Adipocyte (in vitro differentiated cells): ENCODE measurements around the gene MSH2.

ENCODE experiments used
- DNase-seq: peaks from one replicate; pipeline ENCODE4 v3.0.0-alpha.2; 2015; ENCODE audit warnings: low read depth
- H3K27me3 ChIP-seq: replicated peaks from 2 replicates; pipeline ENCODE4 v1.7.0; 2013; ENCODE audit warnings: mild to moderate bottlenecking, low read length, moderate library complexity; ENCODE audit not compliant: control insufficient read depth, insufficient read depth
- H3K36me3 ChIP-seq: 2 replicates; pipeline ENCODE4 v1.7.0; 2013; ENCODE audit warnings: low read length, mild to moderate bottlenecking, moderate library complexity; ENCODE audit not compliant: control insufficient read depth, insufficient read depth, severe bottlenecking
- H3K4me1 ChIP-seq: 2 replicates; pipeline ENCODE4 v1.7.0; 2013; ENCODE audit warnings: mild to moderate bottlenecking, low read length, moderate library complexity; ENCODE audit not compliant: control insufficient read depth, insufficient read depth
- H3K4me3 ChIP-seq: 2 replicates; pipeline ENCODE4 v1.7.0; 2013; ENCODE audit warnings: mild to moderate bottlenecking, low read length, moderate library complexity
- H3K9ac ChIP-seq: 2 replicates; pipeline ENCODE4 v1.7.0; 2013; ENCODE audit warnings: mild to moderate bottlenecking, low read length, moderate library complexity
- H3K9me3 ChIP-seq: 2 replicates; pipeline ENCODE4 v1.7.0; 2013; ENCODE audit warnings: mild to moderate bottlenecking, low read length, moderate library complexity; ENCODE audit not compliant: control insufficient read depth

The MSH2 gene

DNA sequence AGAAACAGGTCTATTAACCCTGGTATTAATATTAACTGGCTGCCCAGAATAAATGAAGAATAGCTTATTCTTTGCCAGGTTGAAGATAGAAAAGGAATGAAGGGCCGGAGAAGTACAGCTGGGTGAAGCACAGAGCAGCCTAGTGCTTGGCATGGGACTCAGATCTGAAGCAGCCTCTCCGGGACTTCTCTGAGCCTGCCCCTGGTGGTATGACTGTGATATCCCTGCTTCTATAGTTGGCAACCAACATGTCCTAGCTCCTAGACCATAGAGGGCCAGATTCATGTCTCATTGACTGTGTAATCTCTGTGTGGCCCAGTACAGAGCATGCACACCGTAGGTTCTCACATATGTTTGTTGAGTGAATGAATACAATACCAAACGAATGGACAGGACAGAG is 107.8 kb downstream of the MSH2 start:
- Histone ChIP-seq H3K9me3 (peaks cover 13% of the 10 kb centered on the region), H3K36me3 (no peaks in the 10 kb centered on the region), H3K27me3 (peaks cover 32% of the 10 kb centered on the region), H3K9ac (no peak overlapping the region), H3K4me1 (no peaks in the 10 kb centered on the region), H3K4me3 (no peak overlapping the region)
- DNase-seq, result no peak

DNA sequence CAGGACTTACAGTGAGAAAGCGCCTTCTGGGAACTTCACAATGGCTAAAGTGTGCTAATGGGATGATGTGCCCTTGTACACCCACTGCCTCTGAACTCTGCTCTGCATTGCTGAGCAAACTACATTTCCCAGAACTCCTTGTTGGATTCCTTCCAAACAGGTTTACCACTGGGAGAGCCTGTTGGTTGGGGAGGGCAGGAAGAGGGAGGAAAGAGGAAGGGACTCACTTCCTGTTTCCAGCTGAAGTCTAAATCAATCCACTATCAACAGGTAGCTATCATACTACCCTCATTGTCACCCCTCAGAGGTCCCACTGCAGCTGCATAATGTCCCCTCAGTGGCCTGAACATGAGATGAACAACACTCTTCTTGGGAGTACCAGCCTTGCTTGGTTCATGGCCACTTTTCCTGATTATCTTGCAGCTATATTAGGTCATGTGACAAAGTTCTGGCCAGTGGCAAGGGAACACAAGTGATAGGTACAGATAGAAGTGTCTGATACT is 109.7 kb downstream of the MSH2 start:
- Histone ChIP-seq H3K9ac (no peak overlapping the region), H3K4me3 (no peak overlapping the region), H3K9me3 (peaks cover 10% of the 10 kb centered on the region), H3K27me3 (peaks cover 32% of the 10 kb centered on the region), H3K4me1 (no peaks in the 10 kb centered on the region), H3K36me3 (no peaks in the 10 kb centered on the region)
- DNase-seq, result no peak

DNA sequence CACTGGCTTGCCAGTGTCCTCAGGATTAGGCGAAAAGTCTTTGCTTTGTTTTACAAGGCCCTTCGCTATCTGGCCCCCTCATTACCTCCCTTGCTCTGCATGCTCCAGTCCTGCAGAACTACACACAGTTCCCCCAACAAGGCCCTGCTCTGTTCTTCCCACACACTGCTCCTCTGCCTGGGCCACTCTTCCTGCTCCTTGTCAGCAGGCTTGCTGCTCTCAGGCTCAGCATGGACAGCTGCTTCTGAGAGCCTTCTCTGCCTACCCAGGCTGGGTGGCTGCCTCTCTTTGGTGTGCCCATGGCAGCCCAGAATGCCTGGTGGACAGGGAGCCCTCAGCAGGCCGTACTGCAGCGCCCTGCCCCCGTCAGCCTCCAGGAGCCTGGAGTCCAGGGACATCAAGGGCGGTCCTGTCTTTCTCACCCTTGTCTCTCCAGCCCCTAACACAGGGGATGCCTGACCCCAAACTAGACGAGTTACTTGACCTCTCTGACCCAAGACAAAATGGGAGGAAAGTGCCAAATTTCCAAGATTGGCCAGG is 111.1 kb downstream of the MSH2 start:
- DNase-seq, result no peak
- H3K4me3 ChIP-seq, result no peak overlapping the region
- H3K9me3 ChIP-seq, result peaks cover under 1% of the 10 kb centered on the region
- peaks cover 25% of the 10 kb centered on the region for H3K27me3 ChIP-seq
- H3K9ac ChIP-seq, result no peak overlapping the region
- H3K4me1 ChIP-seq, result no peaks in the 10 kb centered on the region
- H3K36me3 ChIP-seq, result no peaks in the 10 kb centered on the region

DNA sequence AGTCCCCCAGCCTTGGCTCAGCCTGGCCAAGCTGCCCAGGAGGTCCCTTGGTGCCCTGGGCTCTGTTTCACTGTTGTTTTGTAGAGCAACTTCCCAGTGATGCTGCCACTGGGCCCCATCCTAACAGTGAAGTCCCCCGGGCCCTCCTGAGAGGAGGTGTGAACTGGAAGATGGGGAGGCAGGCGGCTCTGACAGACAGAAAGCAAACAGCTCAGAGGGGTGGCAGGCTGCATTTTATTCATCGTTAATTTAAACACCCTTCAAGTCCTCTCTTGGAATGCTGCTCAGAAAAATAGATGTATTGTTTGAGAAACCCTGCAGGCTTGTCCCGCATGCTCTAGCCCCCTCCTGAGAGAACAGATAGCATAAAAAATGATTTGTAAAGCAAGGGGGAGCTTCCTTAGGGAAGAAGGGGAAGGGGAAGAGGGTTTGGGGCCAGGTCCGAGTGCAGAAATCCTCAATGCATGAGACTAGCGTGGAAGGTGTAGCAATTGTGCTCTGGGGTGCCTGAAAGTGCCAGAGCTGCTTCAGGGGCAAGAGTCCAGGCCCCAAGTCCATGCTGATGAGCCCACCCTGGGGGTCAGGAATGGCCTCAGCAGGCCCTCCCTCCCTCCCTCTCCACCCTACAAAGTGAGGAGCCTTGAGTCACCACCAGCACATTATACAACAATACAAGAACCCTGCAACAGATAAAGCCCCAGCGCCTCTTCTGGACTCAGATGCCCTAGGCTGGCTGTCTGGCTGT is 113.6 kb downstream of the MSH2 start:
- no peaks in the 10 kb centered on the region for H3K36me3 ChIP-seq
- H3K4me1 ChIP-seq, result peaks cover 4% of the 10 kb centered on the region
- H3K27me3 ChIP-seq, result peaks cover 30% of the 10 kb centered on the region
- no peaks in the 10 kb centered on the region for H3K9me3 ChIP-seq
- H3K4me3 ChIP-seq, result no peak overlapping the region
- H3K9ac ChIP-seq, result no peak overlapping the region
- DNase-seq, result no peak

DNA sequence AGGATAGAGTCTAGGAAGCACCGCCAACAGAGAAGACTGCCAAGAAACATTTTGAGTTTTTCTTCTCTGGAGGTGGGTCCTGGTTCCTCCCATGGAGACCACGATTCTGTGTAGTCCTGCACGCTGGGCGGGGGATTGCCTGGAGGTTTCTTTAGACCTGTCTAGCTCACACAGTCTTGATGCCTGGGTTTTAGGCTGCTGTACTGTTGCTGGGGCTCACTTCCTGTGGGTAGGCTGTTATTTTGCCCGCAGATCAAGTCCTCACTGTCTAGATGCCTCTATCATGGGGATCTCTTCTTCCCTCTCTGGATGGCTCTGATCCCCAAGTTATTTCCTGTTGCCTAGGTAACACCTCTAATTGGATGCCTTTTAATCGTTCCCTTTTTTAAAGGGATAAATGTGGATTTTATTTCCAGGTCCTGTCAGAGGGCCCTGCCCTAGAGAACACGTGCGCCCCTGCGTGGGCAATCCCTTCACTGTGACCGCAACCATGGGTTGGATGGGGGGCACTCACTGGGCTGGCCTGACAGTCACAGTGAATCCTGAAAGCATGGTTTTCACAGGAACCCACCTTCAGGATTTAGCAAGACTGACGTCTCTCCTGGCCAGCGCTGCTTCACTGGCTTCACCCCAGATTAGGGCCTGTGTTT is 115.7 kb downstream of the MSH2 start:
- Histone ChIP-seq H3K9me3 (no peaks in the 10 kb centered on the region), H3K9ac (no peak overlapping the region), H3K36me3 (no peaks in the 10 kb centered on the region), H3K4me3 (no peak overlapping the region), H3K4me1 (peaks cover 4% of the 10 kb centered on the region), H3K27me3 (peaks cover 23% of the 10 kb centered on the region)
- DNase-seq, result no peak

DNA sequence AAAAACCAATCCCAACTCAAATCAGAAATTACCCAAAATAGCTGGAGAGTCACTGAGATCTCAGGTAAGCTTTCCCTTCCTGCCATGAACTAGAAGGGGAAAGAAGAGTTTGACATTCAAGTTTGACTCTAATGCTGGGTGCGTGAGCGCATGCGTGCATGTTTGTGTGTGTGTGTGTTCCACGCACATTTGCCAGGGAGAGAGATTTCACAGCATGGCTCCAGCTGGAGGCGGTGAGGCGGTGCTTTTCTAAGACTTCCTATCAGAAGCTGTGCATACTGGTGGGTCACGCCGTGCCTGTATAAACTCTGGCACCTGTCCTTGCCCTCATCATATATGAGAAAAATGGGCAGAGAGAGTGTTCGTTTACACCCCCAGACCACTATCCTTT is 116.2 kb downstream of the MSH2 start:
- Histone ChIP-seq H3K36me3 (no peaks in the 10 kb centered on the region), H3K4me3 (no peak overlapping the region), H3K9me3 (no peaks in the 10 kb centered on the region), H3K4me1 (peaks cover 4% of the 10 kb centered on the region), H3K27me3 (peaks cover 27% of the 10 kb centered on the region), H3K9ac (no peak overlapping the region)
- DNase-seq, result no peak

DNA sequence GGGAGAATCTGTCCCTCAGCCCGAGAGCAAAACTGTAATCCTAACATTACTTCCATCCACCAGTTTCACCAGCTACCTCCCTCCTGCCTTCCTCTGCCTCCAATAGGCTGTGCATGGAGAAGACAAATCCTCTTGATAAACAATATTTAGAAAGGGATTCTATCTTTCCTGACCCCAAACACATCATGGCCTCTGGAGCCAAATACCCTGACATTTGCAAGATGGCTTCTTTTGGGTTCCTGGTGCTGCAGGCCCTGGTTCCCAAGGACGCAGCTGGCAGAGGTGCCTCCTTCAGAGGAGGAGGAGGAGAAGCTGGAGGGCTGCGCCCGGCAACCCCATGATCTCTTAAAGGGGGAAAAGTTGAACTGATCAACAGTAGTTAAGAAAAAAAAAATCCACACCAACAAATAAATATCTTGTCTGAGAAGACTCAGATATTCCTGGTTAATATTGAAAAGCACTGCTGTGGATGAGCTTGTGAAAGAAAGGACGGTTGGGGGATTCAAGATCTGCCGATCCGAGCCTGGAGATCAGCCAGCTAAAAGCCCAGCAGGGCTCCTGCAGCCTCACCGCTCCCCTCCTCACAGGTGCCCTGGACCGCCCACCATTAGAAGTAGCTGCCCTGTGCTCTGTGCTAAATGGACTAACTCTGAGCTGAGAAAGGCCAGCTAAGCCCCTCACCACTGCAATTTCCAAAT is 116.8 kb downstream of the MSH2 start:
- no peaks in the 10 kb centered on the region for H3K9me3 ChIP-seq
- no peak overlapping the region for H3K9ac ChIP-seq
- H3K4me1 ChIP-seq, result peaks cover 4% of the 10 kb centered on the region
- DNase-seq, result no peak
- no peaks in the 10 kb centered on the region for H3K36me3 ChIP-seq
- H3K27me3 ChIP-seq, result peaks cover 31% of the 10 kb centered on the region
- no peak overlapping the region for H3K4me3 ChIP-seq

DNA sequence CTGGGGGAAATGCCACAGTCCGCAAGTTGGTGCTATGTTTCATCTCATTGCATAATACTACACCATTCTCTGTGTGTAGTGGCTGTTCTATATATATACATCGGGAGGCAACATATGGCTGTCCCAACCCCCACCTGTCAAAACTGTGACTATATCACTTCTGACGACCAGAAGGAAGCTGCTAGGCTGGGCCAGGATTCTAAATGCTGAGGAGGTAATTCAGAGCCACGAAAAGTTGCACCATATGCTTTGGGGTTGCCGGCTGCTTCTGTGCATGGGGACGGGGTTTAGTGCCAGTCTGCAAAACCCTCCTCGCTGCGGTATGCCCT is 117.3 kb downstream of the MSH2 start:
- Histone ChIP-seq H3K36me3 (no peaks in the 10 kb centered on the region), H3K4me3 (peak overlapping the region; percentile 74), H3K27me3 (peaks cover 32% of the 10 kb centered on the region), H3K4me1 (peaks cover 4% of the 10 kb centered on the region), H3K9me3 (no peaks in the 10 kb centered on the region), H3K9ac (no peak overlapping the region)
- DNase-seq, result no peak

DNA sequence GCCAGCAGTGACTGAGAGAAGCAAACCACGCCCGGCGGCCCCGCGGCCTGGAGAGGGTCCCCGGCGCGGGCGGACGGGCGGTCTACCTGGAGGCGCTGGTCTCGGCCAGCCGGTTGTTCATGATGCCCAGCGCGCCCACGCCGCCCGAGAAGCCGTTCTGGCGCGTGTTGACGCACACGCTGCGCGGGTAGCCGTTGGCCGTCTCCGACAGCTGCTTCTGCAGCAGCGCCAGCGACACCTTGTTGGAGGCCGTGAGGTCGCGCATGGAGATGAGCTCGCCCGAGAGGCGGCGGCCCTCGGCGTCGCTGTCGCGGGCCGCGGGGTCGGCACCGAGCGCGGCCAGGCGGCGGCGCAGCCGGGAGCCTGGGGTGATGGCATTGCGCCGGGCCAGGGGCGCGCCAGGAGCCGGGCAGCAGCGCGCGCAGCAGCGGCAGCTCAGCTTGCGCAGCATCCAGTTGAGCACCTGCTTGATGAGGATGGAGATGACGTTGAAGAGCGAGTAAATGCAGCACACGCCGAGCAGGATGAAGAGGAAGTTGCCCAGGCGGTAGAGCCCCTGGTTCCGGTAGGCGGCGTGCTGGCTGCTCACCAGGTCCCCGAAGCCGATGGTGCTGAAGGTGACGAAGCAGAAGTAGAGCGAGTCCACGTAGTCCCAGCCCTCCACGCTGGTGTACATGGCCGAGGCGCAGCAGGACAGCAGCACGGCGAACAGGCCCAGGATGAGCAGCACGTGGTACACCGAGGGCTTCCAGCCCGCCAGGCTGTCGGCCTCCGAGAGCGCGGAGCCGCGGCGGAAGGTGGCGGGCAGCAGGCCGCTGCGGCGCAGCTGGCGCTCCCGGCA is 118.1 kb downstream of the MSH2 start:
- peak; percentile 59 for DNase-seq
- H3K4me3 ChIP-seq, result peak overlapping the region; percentile 74
- H3K9ac ChIP-seq, result no peak overlapping the region
- peaks cover 4% of the 10 kb centered on the region for H3K4me1 ChIP-seq
- H3K36me3 ChIP-seq, result no peaks in the 10 kb centered on the region
- H3K9me3 ChIP-seq, result no peaks in the 10 kb centered on the region
- H3K27me3 ChIP-seq, result peaks cover 29% of the 10 kb centered on the region

DNA sequence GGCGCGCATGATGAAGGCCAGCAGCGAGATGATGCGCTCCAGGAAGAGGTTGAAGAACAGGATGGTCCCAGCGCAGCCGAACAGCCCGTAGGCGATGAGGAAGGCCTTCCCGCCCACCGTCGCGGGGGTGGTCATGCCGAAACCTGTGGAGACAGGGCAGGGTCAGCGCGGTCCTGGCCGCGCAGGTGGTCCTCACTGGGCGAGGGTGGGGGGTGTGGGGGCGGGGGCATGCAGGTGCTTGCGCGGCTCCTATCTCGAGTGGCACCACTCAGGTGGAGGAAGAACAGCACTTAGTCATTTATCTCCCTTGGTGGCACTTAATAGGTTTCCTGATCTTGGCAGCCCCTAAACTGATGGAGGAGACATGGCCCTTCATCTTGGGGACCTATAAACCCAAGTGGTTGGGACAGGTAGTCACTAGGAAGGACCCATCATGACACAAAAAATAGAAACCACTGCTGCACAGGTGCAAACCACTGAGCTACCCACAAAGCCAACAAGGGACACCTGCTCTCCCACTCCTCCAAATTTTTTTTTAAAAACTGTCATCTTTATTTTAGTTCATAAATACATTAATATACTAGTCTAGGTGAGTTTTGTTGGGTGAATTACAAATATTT is 118.8 kb downstream of the MSH2 start:
- Histone ChIP-seq H3K36me3 (no peaks in the 10 kb centered on the region), H3K4me3 (peak overlapping the region; percentile 74), H3K4me1 (peaks cover 4% of the 10 kb centered on the region), H3K27me3 (peaks cover 29% of the 10 kb centered on the region), H3K9ac (no peak overlapping the region), H3K9me3 (no peaks in the 10 kb centered on the region)
- DNase-seq, result no peak
